RWPE2 (cell line): ENCODE measurements around the gene BIRC5.

Experiments used
- ATAC-seq: fragments of 200-7000 bp; cut with Tn5 transposase; 3 replicates; pipeline ENCODE4 v1.9.1; 2021; ENCODE audit warnings: low read depth
- DNase-seq: peaks from one replicate; pipeline ENCODE4 v3.0.0-alpha.2; 2020; ENCODE audit warnings: low spot score
- H3K27ac ChIP-seq: fragments of 450-650 bp; 2 replicates; pipeline ENCODE4 v1.5.1; 2017; ENCODE audit warnings: mild to moderate bottlenecking; ENCODE audit not compliant: poor library complexity, severe bottlenecking
- H3K27me3 ChIP-seq: fragments of 250-450 bp; sonication (Bioruptor Pico); 2 replicates; pipeline ENCODE4 v1.5.1; 2021; ENCODE audit warnings: mild to moderate bottlenecking, moderate library complexity; ENCODE audit not compliant: insufficient read depth, poor library complexity, severe bottlenecking
- H3K36me3 ChIP-seq: fragments of 250-450 bp; sonication (Bioruptor Pico); 2 replicates; pipeline ENCODE4 v1.5.1; 2020; ENCODE audit warnings: low read depth, mild to moderate bottlenecking, moderate library complexity
- H3K4me1 ChIP-seq: fragments of 250-450 bp; sonication (Bioruptor Pico); 2 replicates; pipeline ENCODE4 v1.5.1; 2021; ENCODE audit warnings: mild to moderate bottlenecking, moderate library complexity; ENCODE audit not compliant: insufficient read depth, poor library complexity, severe bottlenecking
- H3K4me3 ChIP-seq: fragments of 250-450 bp; sonication (Bioruptor Pico); 2 replicates; pipeline ENCODE4 v1.5.1; 2021; ENCODE audit warnings: mild to moderate bottlenecking, moderate library complexity; ENCODE audit not compliant: severe bottlenecking
- H3K9me3 ChIP-seq: fragments of 250-450 bp; sonication (Bioruptor Pico); 2 replicates; pipeline ENCODE4 v1.5.1; 2021; ENCODE audit warnings: mild to moderate bottlenecking, moderate library complexity; ENCODE audit not compliant: severe bottlenecking
- CTCF ChIP-seq: fragments of 450-650 bp; IDR thresholded peaks from one replicate; pipeline ENCODE4 v1.5.1; 2017; ENCODE audit warnings: mild to moderate bottlenecking, moderate library complexity; ENCODE audit not compliant: poor library complexity, severe bottlenecking

The BIRC5 gene

GRCh38 chr17:78214016-78214705, at the start of gene BIRC5:
Gene BIRC5 (plus strand): TSS chr17:78214253. CDS start chr17:78214317, 64 bp downstream.
- peaks cover 42% of the 10 kb centered on the region for H3K36me3 ChIP-seq
- H3K4me3 ChIP-seq: peak within 1 kb of the TSS; percentile 84
- no peaks in the 10 kb centered on the region for H3K27me3 ChIP-seq
- TF ChIP-seq CTCF: no peak
- DNase-seq (peak; percentile 94), ATAC-seq (peak; percentile 98)
- no peaks in the 10 kb centered on the region for H3K9me3 ChIP-seq
- peaks cover 9% of the 10 kb centered on the region for H3K4me1 ChIP-seq
- H3K27ac ChIP-seq: peak within 1 kb of the TSS; percentile 43

GRCh38 chr17:78164748-78165607, 49.1 kb upstream of the BIRC5 start:
- Histone ChIP-seq H3K27ac (no peak overlapping the region), H3K27me3 (no peaks in the 10 kb centered on the region), H3K9me3 (no peaks in the 10 kb centered on the region), H3K4me3 (no peak overlapping the region), H3K36me3 (no peaks in the 10 kb centered on the region), H3K4me1 (peaks cover 16% of the 10 kb centered on the region)
- TF ChIP-seq CTCF: no peak
- no peak for ATAC-seq
- no peak for DNase-seq

GRCh38 chr17:78166416-78166815, 47.6 kb upstream of the BIRC5 start:
- H3K36me3 ChIP-seq: peaks cover 10% of the 10 kb centered on the region; the same call in 1 of the 2 replicates
- DNase-seq: no peak
- TF ChIP-seq CTCF: no peak
- no peak overlapping the region for H3K4me3 ChIP-seq
- H3K27me3 ChIP-seq: no peaks in the 10 kb centered on the region
- peaks cover 8% of the 10 kb centered on the region for H3K4me1 ChIP-seq
- no peaks in the 10 kb centered on the region for H3K9me3 ChIP-seq
- H3K27ac ChIP-seq: no peak overlapping the region
- no peak for ATAC-seq

GRCh38 chr17:78168242-78168902, 45.7 kb upstream of the BIRC5 start, which contains the start of gene SYNGR2:
Gene SYNGR2 (plus strand): TSS chr17:78168581. CDS start chr17:78168617, 36 bp downstream.
- TF ChIP-seq CTCF: no peak

More at GRCh38 chr17:78168242-78168902, 45.7 kb upstream of the BIRC5 start, which contains the start of gene SYNGR2:
- peak; percentile 51 for ATAC-seq
- Histone ChIP-seq H3K9me3 (no peaks in the 10 kb centered on the region), H3K36me3 (peaks cover 24% of the 10 kb centered on the region), H3K4me3 (peak within 1 kb of the TSS; percentile 95), H3K27ac (peak within 1 kb of the TSS; percentile 46), H3K27me3 (no peaks in the 10 kb centered on the region), H3K4me1 (peaks cover 4% of the 10 kb centered on the region)
- peak; percentile 80 for DNase-seq
